Activated T-helper 1 cell treated with Interleukin-2 at 50 U/mL for 16 hours (primary cell): ENCODE data around the gene THSD7B.

Experiments used
- DNase-seq: peaks from one replicate; pipeline ENCODE4 v3.0.0-alpha.2; 2020; ENCODE audit warnings: low read depth

The THSD7B gene

GRCh38 chr2:136801661-136802060, 36.3 kb downstream of the THSD7B start:
- no peak for DNase-seq

GRCh38 chr2:136809998-136810397, 44.7 kb downstream of the THSD7B start:
- DNase-seq: no peak

- no peak for DNase-seq
Observed at GRCh38 chr2:136818839-136819238, 53.5 kb downstream of the THSD7B start.

GRCh38 chr2:136823291-136823690, 57.9 kb downstream of the THSD7B start:
- no peak for DNase-seq

GRCh38 chr2:136828162-136828561, 62.8 kb downstream of the THSD7B start:
- DNase-seq: no peak

- DNase-seq: no peak
Observed at GRCh38 chr2:136828774-136829173, 63.4 kb downstream of the THSD7B start.

GRCh38 chr2:136844546-136844945, 79.2 kb downstream of the THSD7B start:
- no peak for DNase-seq

GRCh38 chr2:136858656-136859055, 93.3 kb downstream of the THSD7B start:
- no peak for DNase-seq

- no peak for DNase-seq
Observed at GRCh38 chr2:136860443-136860958, 95.2 kb downstream of the THSD7B start.

GRCh38 chr2:136863468-136863867, 98.1 kb downstream of the THSD7B start:
- no peak for DNase-seq

GRCh38 chr2:136863874-136864273, 98.5 kb downstream of the THSD7B start:
- no peak for DNase-seq

GRCh38 chr2:136871424-136871823, 106.1 kb downstream of the THSD7B start:
- no peak for DNase-seq

GRCh38 chr2:136874258-136874657, 108.9 kb downstream of the THSD7B start:
- no peak for DNase-seq

GRCh38 chr2:136891100-136891499, 125.8 kb downstream of the THSD7B start:
- no peak for DNase-seq

GRCh38 chr2:136894007-136894634, 128.8 kb downstream of the THSD7B start:
- no peak for DNase-seq

GRCh38 chr2:136901732-136902131, 136.4 kb downstream of the THSD7B start:
- no peak for DNase-seq

GRCh38 chr2:136905779-136906178, 140.4 kb downstream of the THSD7B start:
- DNase-seq: no peak

- no peak for DNase-seq
Observed at GRCh38 chr2:136909777-136910176, 144.4 kb downstream of the THSD7B start.

GRCh38 chr2:136916131-136916530, 150.8 kb downstream of the THSD7B start:
- no peak for DNase-seq

GRCh38 chr2:136917411-136917881, 152.1 kb downstream of the THSD7B start:
- no peak for DNase-seq

GRCh38 chr2:136919682-136920081, 154.3 kb downstream of the THSD7B start:
- DNase-seq: no peak

GRCh38 chr2:136920652-136921333, 155.4 kb downstream of the THSD7B start:
- DNase-seq: no peak

- DNase-seq: no peak
Observed at GRCh38 chr2:136927156-136927555, 161.8 kb downstream of the THSD7B start.

GRCh38 chr2:136929531-136929930, 164.2 kb downstream of the THSD7B start:
- DNase-seq: no peak
